T-cell (primary cell): ENCODE results near the gene NELFB. TPM values are rescaled to one million over a fixed set of nuclear protein-coding genes. Genes with fewer than 3 reads are reported as not detected.

Experiments
- ATAC-seq, 4 experiments: fragments of 200-7000 bp in 3 of 4; fragments of 150-1000 bp in 1 of 4; cut with Tn5 transposase; replicated peaks in 1 of 4; 1 replicate in 3 of 4; 2 replicates in 1 of 4; pipeline ENCODE4 v1.10.0; 2021; ENCODE audit warnings: moderate library complexity in 3 of 4, mild to moderate bottlenecking in 2 of 4, moderate number of reproducible peaks in 1 of 4
- CTCF ChIA-PET, 2 donors: fragments of 300-600 bp; sonication (Branson Sonifier 250); formaldehyde crosslinking; loops; one replicate each; lab custom pipeline; 2022; ENCODE audit warnings: antibody characterized with exemption in 2 of 2; lab: Charles Lee
- POLR2A ChIA-PET, 2 donors: fragments of 300-600 bp; sonication (Branson Sonifier 250); formaldehyde crosslinking; loops; one replicate each; lab custom pipeline; 2022; ENCODE audit warnings: antibody characterized with exemption in 2 of 2; lab: Charles Lee
- DNase-seq, 35 experiments: peaks; one replicate each; pipeline versions ENCODE4 v3.0.0 to v3.0.0-alpha.2; 2013 to 2023
- H3K27ac ChIP-seq: one replicate; pipeline ENCODE4 v1.5.1; 2013; ENCODE audit warnings: low read length
- H3K27me3 ChIP-seq, 2 experiments: replicated peaks in 1 of 2; 1 replicate in 1 of 2; 2 replicates in 1 of 2; pipeline versions ENCODE4 v1.6.1 to v1.7.0; 2013; ENCODE audit warnings: low read length in 1 of 2, mixed read lengths in 1 of 2; ENCODE audit not compliant: control insufficient read depth in 2 of 2, insufficient read depth in 2 of 2; ENCODE audit errors: extremely low read depth in 1 of 2
- H3K36me3 ChIP-seq, 2 donors: 1 replicate in 1 of 2; 2 replicates in 1 of 2; pipeline versions ENCODE4 v1.6.1 to v1.7.0; 2013; ENCODE audit warnings: low read length in 1 of 2; ENCODE audit not compliant: control insufficient read depth in 2 of 2, insufficient read depth in 1 of 2; ENCODE audit errors: extremely low read depth in 1 of 2
- H3K4me1 ChIP-seq, 2 experiments: 1 replicate in 1 of 2; 2 replicates in 1 of 2; pipeline versions ENCODE4 v1.6.1 to v1.7.0; 2013; ENCODE audit warnings: low read length in 2 of 2, mixed read lengths in 1 of 2; ENCODE audit not compliant: insufficient read depth in 2 of 2, control insufficient read depth in 1 of 2; ENCODE audit errors: extremely low read depth in 1 of 2
- H3K4me3 ChIP-seq, 2 donors: 1 replicate in 1 of 2; 2 replicates in 1 of 2; pipeline versions ENCODE4 v1.5.1 to v1.7.0; 2013; ENCODE audit warnings: mild to moderate bottlenecking in 2 of 2, low read length in 1 of 2, moderate library complexity in 1 of 2; ENCODE audit not compliant: control insufficient read depth in 1 of 2; ENCODE audit errors: extremely low read depth in 1 of 2
- H3K9me3 ChIP-seq: 2 replicates; pipeline ENCODE4 v1.7.0; 2013
- H3K27ac Mint-ChIP-seq, 2 donors: one replicate each; pipeline ENCODE4 v1.8.0; 2020 to 2021; ENCODE audit warnings: mild to moderate bottlenecking in 2 of 2, mixed read lengths in 2 of 2
- H3K27me3 Mint-ChIP-seq, 2 donors: one replicate each; pipeline ENCODE4 v1.8.0; 2021 to 2022; ENCODE audit warnings: mixed read lengths in 2 of 2
- H3K36me3 Mint-ChIP-seq: one replicate; pipeline ENCODE4 v1.8.0; 2021; ENCODE audit warnings: mixed read lengths
- H3K4me1 Mint-ChIP-seq, 3 donors: one replicate each; pipeline ENCODE4 v1.8.0; 2020 to 2022; ENCODE audit warnings: mixed read lengths in 3 of 3, mild to moderate bottlenecking in 1 of 3
- H3K4me3 Mint-ChIP-seq, 3 donors: one replicate each; pipeline ENCODE4 v1.8.0; 2020 to 2022; ENCODE audit warnings: mild to moderate bottlenecking in 3 of 3, mixed read lengths in 3 of 3, moderate library complexity in 3 of 3
- H3K9me3 Mint-ChIP-seq, 3 donors: one replicate each; pipeline ENCODE4 v1.8.0; 2020 to 2022; ENCODE audit warnings: mixed read lengths in 3 of 3
- WGBS: methylation state at CpG from one replicate; pipeline ENCODE4 v1.1.5; 2013; ENCODE audit warnings: missing lambda C conversion rate; ENCODE audit not compliant: insufficient coverage; 5-methylcytosine and 5-hydroxymethylcytosine counted together
- total RNA-seq, 35 experiments: library from RNA in 6 of 35; stranded (reverse) in 6 of 35; fragments of 120-200 nt in 1 of 35; gene quantifications; one replicate each; pipeline versions ENCODE4 v1.2.1 to v1.2.4 and lab custom pipeline; 2013 to 2026

Gene NELFB
- total RNA-seq, 5 donors from 2014 or later (not counting 1 experiment from before 2014, with no cell fraction given): 36.1 to 62.2 (median 58.8) TPM

DNA sequence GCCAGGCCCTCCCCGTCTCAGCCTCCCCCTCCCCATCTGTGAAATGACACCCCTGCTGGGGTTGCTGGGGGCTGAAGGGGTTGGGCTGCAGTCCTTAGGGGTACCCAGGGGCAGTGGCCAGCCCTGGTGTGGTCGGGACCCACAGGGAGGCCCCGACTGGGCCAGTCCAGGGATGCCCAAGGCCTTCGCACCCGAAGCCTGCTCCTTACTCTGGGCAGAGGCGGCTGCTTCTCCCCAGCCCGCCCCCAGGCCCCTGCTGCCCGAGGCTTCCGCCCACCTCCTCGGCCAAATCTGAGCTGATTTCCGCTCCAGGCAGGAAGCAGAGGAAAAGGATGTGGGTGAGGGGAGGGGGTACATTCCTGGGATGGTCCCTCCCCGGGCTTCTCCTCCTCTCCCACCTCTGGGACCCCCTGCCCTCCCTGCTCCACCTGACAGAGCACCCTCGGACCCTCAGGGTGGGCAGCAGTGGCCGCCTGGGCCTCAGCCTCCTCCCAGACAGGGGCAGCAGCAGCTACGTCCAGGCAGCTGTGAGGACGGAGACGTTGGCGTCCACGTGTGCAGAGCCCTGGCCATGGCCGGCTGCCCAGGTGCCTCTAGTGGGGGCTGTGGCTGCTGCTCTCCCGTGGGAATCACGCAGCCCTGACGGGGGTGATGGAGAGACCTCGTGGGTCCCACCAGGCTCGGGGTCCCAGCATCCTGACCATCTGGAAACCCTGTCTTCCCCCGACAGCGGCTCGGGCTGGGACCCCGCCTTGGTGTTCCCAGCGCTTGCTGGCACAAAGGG lies 51.1 kb downstream of the NELFB start:
- no peaks in the 10 kb centered on the region for H3K36me3 ChIP-seq
- ATAC-seq (no peak), DNase-seq (no peak)
- Mint-ChIP-seq H3K27me3 (no peaks in the 10 kb centered on the region), H3K36me3 (no peaks in the 10 kb centered on the region), H3K27ac (no peak overlapping the region), H3K4me1 (peaks cover 0 to 19% (median 11%) of the 10 kb centered on the region in 3 donors), H3K4me3 (no peak overlapping the region), H3K9me3 (no peaks in the 10 kb centered on the region)
- no peaks in the 10 kb centered on the region for H3K9me3 ChIP-seq
- no peak overlapping the region for H3K27ac ChIP-seq
- ChIA-PET CTCF (interaction anchor here in 1 of 2 donors (0.6 kb wide), 1 partner anchor 98 kb away, joined by 3 read pairs; no protein-coding TSS in a partner anchor), POLR2A (no interaction called here)
- H3K4me3 ChIP-seq: no peak overlapping the region
- H3K27me3 ChIP-seq: peaks cover 0 to 28% of the 10 kb centered on the region in 2 experiments
- peaks cover 7 to 47% of the 10 kb centered on the region in 2 experiments for H3K4me1 ChIP-seq
- 55% methylated on average over 20 of the region's 30 CpGs for WGBS

DNA sequence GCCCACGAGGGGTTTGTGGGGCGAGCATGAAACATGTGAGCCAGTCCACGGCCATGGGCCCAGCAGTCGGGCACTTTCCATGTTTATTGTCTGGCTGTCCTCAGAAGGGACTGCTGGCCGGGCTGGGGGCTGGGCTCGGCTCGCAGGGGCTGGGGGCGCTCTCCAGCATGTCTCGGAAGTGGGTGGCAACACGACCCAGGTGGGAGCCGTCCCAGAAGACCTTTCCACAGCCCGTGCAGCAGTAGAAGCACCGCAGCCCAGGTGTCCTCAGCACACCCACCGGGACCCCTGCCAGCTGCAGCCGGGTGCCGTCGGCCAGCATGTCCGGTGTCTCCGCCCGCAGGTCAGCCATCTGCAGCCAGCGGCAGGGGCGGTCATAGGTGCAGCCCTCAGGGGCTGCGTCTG lies 51.7 kb downstream of the NELFB start:
- Histone ChIP-seq H3K4me1 (peaks cover 7 to 48% of the 10 kb centered on the region in 2 experiments), H3K4me3 (no peak overlapping the region), H3K27ac (no peak overlapping the region), H3K36me3 (no peaks in the 10 kb centered on the region), H3K27me3 (peaks cover 0 to 28% of the 10 kb centered on the region in 2 experiments), H3K9me3 (no peaks in the 10 kb centered on the region)
- Mint-ChIP-seq H3K36me3 (no peaks in the 10 kb centered on the region), H3K4me1 (peaks cover 0 to 19% (median 11%) of the 10 kb centered on the region in 3 donors), H3K27me3 (no peaks in the 10 kb centered on the region), H3K9me3 (no peaks in the 10 kb centered on the region), H3K4me3 (no peak overlapping the region), H3K27ac (no peak overlapping the region)
- 65% methylated on average over 23 of the region's 23 CpGs for WGBS
- POLR2A ChIA-PET: no interaction called here
- CTCF ChIA-PET: no interaction called here
- ATAC-seq (no peak), DNase-seq (no peak)

DNA sequence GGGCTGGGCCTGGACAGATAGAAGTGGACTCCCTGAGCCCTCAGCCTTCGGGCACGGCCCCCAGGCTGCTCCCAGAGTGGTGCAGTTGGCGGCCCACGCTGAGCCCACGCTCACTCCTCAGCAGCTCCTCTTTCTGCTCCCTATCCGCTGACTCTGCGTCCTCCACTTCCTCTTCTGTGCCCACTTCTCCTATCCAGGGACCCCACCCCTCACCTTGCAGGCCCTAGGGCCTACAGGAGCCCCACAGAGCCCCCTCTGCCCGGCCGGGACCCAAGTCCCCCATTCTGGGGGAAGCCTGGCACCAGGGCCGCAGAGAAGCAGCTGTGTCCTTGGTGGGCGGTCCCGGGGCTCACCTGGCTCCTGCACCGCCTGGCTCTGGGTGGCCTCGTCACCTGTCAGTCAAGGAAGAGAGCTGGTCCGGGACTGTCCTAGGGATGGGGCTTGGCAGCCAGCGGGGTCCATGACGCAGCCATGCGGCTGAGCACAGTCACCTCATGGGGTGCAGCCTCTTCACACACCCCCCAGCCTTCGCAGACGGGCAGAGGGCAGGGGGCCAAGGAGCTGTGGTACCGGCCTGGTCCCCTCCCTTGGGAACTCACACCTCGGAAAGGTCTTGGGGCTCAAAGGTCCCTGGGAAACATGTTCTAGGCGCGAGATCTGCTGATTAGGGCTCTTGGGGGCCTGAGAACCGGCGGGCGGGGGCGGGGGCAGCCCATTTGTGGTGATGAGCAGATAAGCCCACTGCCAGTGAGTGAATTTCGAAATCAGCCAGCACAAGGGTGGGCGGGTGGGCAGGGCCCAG lies 52.3 kb downstream of the NELFB start:
- Mint-ChIP-seq H3K4me1 (peaks cover 0 to 19% (median 11%) of the 10 kb centered on the region in 3 donors), H3K27ac (no peak overlapping the region), H3K4me3 (no peak overlapping the region), H3K36me3 (no peaks in the 10 kb centered on the region), H3K9me3 (no peaks in the 10 kb centered on the region), H3K27me3 (no peaks in the 10 kb centered on the region)
- POLR2A ChIA-PET: no interaction called here
- no peak for ATAC-seq
- DNase-seq: no peak
- Histone ChIP-seq H3K9me3 (no peaks in the 10 kb centered on the region), H3K36me3 (no peaks in the 10 kb centered on the region), H3K4me3 (no peak overlapping the region), H3K27ac (no peak overlapping the region), H3K27me3 (peaks cover 0 to 30% of the 10 kb centered on the region in 2 experiments), H3K4me1 (peaks cover 7 to 49% of the 10 kb centered on the region in 2 experiments)
- CTCF ChIA-PET: no interaction called here
- 38% methylated on average over 28 of the region's 30 CpGs for WGBS

DNA sequence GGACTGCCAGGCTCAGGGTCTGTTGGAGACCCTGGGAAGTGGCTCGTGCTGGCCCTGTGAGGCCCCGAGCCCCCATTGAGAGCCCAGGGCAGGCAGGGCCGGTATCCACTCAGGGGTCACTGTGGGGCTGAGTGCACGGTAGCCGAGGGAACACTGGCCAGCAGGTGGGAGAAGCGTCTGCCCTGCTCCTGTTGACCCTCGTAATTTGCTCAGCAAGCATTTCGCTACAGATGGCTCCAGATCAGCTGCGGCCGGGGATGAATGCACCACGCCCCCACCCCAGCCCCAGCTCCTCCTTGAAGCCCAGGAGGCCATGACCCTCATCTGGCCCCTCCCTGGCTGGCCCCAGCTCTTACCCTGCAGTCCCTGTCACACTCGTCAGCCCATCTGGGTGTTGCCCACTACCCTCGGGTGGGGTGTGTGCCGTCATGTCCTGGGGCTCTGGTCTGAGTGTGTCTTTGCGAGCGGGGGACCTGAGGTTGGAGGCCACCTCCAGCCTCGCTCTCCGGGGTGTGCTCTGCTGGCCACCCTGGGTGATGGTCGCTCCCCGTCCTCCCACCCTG lies 53.0 kb downstream of the NELFB start:
- Mint-ChIP-seq H3K27ac (no peak overlapping the region), H3K9me3 (no peaks in the 10 kb centered on the region), H3K4me3 (no peak overlapping the region), H3K27me3 (no peaks in the 10 kb centered on the region), H3K4me1 (peaks cover 0 to 19% (median 11%) of the 10 kb centered on the region in 3 donors), H3K36me3 (no peaks in the 10 kb centered on the region)
- no peaks in the 10 kb centered on the region for H3K9me3 ChIP-seq
- peaks cover 0 to 27% of the 10 kb centered on the region in 2 experiments for H3K27me3 ChIP-seq
- DNase-seq (no peak), ATAC-seq (no peak)
- WGBS: 85% methylated on average over 17 of the region's 20 CpGs
- CTCF ChIA-PET: no interaction called here
- peaks cover 7 to 44% of the 10 kb centered on the region in 2 experiments for H3K4me1 ChIP-seq
- H3K36me3 ChIP-seq: no peaks in the 10 kb centered on the region
- H3K4me3 ChIP-seq: no peak overlapping the region
- H3K27ac ChIP-seq: no peak overlapping the region
- POLR2A ChIA-PET: no interaction called here

DNA sequence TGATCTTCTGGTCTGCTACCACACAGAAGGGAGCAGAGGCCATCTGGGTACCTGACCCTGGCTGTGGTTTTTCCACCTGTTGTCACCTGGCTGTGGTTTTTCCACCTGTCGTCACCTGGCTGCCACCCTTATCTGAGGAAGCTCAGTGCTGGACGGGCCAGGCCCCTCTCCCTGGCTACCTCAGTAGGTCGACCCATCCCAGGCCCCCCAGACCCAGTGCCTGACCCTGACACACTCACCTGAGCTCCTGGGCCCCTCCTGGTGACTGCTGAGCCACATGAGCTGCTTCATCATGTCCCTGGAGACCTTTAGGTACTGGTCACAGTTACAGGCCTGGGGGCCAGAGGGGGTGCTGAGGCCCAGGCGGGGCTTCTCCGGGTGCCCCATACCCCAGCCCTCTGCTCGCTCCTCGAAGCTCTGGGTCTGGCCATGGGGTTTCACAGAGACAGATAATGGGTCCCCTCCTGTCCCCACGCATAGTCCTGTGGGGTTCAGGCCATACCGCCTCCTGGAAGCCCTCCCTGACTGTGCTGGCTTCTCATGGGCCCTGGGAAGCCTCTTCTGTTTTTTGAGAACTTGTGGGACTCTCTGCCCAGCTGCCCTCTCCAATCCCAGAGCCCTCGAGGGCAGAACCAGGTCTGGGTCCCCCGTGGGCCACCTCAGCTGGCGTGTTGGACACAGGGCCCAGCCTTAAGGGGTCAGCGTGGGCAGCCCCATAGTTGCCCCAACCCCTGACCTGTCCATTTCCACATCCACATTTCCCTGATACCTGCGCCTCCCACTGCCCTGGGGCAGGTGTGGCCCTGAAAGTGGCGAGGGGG lies 54.5 kb downstream of the NELFB start:
- H3K9me3 ChIP-seq: no peaks in the 10 kb centered on the region
- H3K27me3 ChIP-seq: peaks cover 0 to 22% of the 10 kb centered on the region in 2 experiments
- 82% methylated on average over 12 of the region's 15 CpGs for WGBS
- no peak overlapping the region for H3K27ac ChIP-seq
- H3K36me3 ChIP-seq: no peaks in the 10 kb centered on the region
- POLR2A ChIA-PET: no interaction called here
- Mint-ChIP-seq H3K4me1 (peaks cover 0 to 16% (median 11%) of the 10 kb centered on the region in 3 donors), H3K4me3 (no peak overlapping the region), H3K27ac (no peak overlapping the region), H3K36me3 (no peaks in the 10 kb centered on the region), H3K27me3 (peaks cover 0 to 2% of the 10 kb centered on the region in 2 donors), H3K9me3 (no peaks in the 10 kb centered on the region)
- no peak overlapping the region for H3K4me3 ChIP-seq
- CTCF ChIA-PET: no interaction called here
- ATAC-seq (no peak), DNase-seq (no peak)
- peaks cover 7 to 34% of the 10 kb centered on the region in 2 experiments for H3K4me1 ChIP-seq
